GM03348 (cell line): ENCODE measurements around the gene CACHD1.

Source experiments
- DNase-seq: peaks from one replicate; pipeline ENCODE4 v3.0.0; 2012; ENCODE audit warnings: low spot score

Gene CACHD1

DNA sequence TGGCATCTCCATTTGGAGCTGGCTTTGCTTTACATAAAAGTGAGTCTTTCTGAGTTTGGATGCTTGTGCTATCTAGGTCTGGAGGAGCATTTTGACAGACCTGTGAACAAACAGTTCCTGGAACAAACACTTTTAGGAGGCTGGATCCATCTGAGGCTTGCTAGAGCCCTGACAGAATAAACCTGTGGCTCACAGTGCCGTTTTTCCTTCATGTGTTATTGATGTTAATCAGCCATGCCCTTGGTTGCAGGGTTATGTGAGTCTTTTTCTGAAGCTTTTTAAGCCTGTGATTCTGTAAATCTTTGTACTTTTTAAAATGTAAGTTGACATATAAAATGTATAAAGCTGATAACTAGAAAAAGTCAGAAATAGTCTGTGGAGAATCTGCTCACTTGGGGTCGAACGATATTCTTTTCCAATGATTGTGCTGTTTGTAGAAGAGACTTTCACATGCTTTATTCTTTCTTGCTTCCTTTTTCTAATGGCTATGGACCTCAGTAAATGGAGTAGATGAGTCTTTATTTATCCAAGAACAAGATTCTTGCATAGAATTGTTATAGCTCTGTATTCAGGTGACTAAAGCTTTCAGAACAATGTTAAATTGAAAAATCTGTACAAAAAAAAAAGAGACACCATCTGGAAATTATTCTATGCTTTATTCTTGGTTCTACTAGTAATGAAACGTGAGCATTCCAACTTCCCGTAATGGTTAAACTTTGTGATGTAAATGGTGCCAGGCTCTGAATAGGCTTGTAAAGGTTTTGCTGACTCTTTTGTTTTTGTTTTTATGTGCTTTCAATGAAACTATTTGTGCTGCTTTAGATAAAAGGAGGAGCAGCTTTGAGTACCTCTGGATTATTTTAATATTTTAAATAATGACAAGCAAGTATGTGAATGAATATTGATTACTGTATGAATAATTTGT, 53.7 kb downstream of the CACHD1 start:
- DNase-seq = no peak

- DNase-seq = no peak
Measured at GRCh38 chr1:64524614-64525013, 54.7 kb downstream of the CACHD1 start.

GRCh38 chr1:64525116-64525686, 55.3 kb downstream of the CACHD1 start:
- DNase-seq = no peak

GRCh38 chr1:64526312-64526711, 56.4 kb downstream of the CACHD1 start:
- DNase-seq = no peak

DNA sequence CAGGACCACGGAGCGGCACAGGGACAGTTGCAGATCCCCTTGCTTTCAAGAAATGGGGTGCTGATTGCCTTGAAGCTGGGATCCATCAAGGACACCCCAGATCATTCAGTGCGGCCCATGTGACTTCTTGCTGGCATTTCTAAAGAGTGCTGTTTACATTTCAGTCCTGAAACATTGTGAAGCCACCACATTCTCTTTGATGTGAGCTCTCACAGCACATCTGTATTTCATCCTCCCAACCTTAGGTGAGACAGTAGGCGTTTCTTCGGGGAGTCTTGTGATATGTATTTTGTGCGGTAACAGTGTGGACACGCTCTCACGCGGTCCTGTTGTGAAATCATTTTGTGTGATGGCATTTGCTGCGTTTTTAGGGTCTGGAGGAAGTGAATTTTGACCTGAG, 57.2 kb downstream of the CACHD1 start:
- DNase-seq = no peak

GRCh38 chr1:64527786-64528185, 57.9 kb downstream of the CACHD1 start:
- no peak for DNase-seq

DNA sequence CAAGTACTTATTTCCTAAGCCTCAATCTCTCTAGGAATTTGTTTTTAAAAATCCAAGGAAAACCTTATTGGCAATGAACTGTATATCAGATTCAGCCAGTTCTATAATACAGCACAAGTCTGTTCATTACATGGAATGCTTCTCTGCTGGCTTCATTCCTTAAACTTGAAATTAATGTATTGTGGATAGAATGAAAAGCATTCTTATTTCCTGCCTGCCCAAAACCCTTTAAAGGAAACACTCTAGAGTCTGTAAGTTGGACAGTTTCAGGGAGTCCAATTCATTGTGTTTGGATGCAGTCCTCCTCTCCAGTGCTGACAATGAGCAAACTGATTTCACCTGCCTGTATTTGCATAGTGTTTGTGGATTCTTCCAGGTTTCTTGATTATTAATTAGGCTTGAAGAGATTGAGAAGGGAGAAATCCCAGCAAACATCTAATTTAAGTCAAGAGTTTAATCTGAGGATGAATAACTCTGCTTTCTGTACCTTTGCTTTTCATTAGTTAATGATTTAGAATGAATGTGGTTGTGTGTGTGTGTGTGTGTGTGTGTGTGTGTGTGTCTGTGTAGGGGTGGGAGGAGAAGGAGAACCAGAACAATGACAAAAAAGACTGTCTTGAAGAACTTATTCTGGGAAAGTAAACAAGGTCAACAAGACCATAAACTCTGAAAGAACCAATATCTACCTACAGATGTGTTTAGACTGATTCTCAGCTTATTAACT, 61.2 kb downstream of the CACHD1 start:
- DNase-seq = no peak

GRCh38 chr1:64532646-64533045, 62.7 kb downstream of the CACHD1 start:
- DNase-seq = no peak

- DNase-seq = no peak
Measured at GRCh38 chr1:64535938-64536835, 66.3 kb downstream of the CACHD1 start.

DNA sequence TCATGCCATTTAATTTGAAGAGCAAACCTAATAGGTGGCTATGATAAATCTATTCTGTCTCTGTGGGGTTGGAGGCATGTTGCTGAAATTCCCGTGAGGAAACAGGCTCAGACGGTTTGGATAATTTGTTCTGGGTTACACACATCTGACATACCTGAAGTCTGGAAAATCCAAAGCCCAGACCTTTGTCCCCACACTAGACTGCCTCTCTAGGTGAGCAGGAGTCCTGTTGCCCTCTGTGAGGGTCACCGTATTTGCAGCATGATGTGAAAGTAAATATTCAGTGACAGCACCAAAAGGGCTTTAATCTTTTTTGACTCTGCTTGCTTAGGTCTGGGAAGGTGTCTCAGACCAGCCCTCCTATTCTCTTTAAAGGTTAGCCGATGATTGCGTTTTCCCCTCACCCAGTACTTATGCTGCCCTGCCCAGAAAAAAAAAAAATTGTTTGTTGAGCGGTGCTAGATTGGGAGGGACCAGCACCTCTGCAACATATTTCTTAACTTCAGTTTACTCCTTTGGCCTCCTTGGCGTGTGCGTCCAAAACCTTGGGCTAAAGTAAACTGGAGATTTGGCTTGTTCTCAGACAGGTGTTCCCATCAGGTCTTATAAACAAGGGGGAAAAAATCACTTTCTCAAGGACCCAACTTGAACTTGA, 67.0 kb downstream of the CACHD1 start:
- no peak for DNase-seq

DNA sequence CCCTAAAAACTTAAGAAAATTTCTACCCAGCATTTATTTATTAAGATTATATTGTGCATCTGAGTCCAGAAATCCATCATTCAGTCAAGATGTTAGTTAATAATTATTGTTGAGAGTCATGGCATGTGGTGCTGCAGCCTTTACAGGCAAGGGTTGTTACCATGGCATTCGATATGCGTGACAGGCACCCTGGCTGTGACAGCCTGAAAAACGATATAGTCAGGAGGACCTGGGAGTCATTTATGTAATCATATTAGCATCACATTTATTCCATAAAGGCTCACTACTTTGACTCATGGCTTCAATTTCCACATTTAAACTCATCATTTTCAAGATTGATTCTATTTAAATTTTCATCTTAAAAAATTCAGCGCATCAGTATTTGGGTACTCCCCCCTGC, 68.0 kb downstream of the CACHD1 start:
- DNase-seq = no peak

DNA sequence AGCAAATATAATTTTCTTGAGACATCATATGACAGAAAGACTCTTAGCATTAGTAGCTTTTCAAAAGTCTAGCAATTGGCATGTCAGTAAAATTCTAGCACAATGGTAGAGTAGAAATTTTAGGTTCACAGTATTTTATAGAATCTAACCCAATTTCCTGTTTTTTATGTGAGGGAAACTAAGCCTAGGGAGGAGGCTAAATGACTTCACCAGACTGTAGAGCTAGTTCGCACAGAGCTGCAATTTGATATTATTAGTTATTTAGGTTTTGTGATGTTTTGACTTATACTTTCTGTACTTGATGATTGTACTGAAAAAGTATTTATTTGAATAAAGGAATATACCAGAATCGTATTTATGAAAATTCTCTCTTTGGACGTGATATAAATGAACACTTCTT, 68.5 kb downstream of the CACHD1 start:
- DNase-seq = no peak

- DNase-seq = no peak
Measured at GRCh38 chr1:64539289-64539688, 69.4 kb downstream of the CACHD1 start.

GRCh38 chr1:64539781-64540218, 69.9 kb downstream of the CACHD1 start:
- DNase-seq = no peak

- peak; percentile 49 for DNase-seq
Measured at GRCh38 chr1:64540265-64540791, 70.4 kb downstream of the CACHD1 start.

- DNase-seq = no peak
Measured at GRCh38 chr1:64542118-64542517, 72.2 kb downstream of the CACHD1 start.

DNA sequence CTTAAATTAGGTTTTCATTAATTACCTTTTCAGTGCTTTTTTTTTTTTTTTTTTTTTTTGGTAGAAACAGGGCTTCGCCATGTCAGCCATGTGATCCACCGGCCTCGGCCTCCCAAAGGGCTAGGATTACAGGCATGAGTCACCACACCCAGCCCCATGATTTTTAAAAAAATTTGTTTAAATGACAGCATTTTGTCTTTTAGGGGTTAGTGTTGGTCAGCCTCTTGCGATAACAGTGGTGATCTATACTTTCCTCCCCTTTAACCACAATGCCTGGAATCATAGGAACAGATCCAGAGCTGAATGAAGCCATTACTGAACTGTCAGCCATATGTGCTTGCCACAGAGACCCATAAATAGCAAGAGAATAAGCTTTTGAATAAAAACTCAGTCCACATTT, 73.9 kb downstream of the CACHD1 start:
- DNase-seq = peak; percentile 21

GRCh38 chr1:64545118-64545843, 75.4 kb downstream of the CACHD1 start:
- DNase-seq = no peak

DNA sequence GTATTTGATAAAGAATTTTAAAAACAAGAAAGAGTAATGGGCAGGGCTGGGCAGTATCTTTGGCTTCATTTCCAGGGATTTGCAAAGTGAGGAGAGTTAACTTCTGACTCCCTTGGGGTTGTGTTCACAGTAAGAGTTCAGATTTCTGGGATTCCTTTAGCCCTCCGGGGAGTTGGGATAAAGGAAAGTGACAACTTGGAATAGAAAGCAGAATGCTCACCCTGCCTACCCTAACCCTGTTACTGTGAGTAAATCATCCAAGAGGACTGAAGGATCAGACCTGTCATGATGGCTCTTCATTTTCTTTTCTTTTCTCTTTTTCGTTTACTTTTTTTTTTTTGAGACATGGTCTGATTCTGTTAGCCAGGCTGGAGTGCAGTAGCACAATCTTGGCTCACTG, 76.1 kb downstream of the CACHD1 start:
- peak; percentile 17 for DNase-seq

- DNase-seq = no peak
Measured at GRCh38 chr1:64549464-64550239, 79.7 kb downstream of the CACHD1 start.
